Measurements from ENCODE around the gene SNX8.

Gene SNX8

GRCh38 chr7:2208712-2209111 lies 105.5 kb downstream of the SNX8 start:
- in situ Hi-C loops (cut with HindIII; ENCODE audit: low sequenced_read_pairs): no loop called here

- in situ Hi-C loops (cut with HindIII; ENCODE audit: low sequenced_read_pairs): no loop called here
Measured at GRCh38 chr7:2205036-2205780, 109.0 kb downstream of the SNX8 start.

- in situ Hi-C loops (cut with HindIII; ENCODE audit: low sequenced_read_pairs): no loop called here
Measured at GRCh38 chr7:2204446-2204845, 109.8 kb downstream of the SNX8 start.

DNA sequence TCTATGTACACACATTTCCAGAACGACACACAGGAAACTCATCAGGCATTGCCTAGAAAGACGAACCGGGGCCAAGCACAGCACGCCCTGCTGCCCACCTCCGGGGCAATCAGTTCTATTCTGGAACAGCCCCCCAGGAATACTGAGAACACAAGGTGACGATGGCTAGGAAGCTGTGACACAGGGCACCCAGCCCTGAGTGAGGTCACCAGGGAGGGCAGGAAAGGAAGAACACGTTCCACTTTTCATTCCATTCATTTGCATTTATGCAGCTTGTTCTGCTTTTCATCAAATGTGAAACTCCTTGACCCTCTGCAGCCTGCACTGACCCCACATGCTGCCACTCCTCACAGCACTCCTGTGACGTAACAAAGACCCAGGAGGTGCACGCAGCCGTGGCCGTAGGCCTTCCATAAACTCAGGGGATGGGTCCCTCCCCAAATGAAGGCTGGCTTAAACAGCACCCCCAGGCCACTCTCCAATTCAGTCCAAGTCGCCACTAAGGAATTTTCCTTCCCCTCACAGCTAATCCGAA lies 110.4 kb downstream of the SNX8 start:
- in situ Hi-C loops (cut with HindIII; ENCODE audit: low sequenced_read_pairs): no loop called here

- in situ Hi-C loops (cut with HindIII; ENCODE audit: low sequenced_read_pairs): no loop called here
Measured at GRCh38 chr7:2202901-2203765, 111.1 kb downstream of the SNX8 start.

- in situ Hi-C loops (cut with HindIII; ENCODE audit: low sequenced_read_pairs): no loop called here
Measured at GRCh38 chr7:2202361-2202761, 111.9 kb downstream of the SNX8 start.
